ENCODE results near the gene LRMDA.

The LRMDA gene

DNA sequence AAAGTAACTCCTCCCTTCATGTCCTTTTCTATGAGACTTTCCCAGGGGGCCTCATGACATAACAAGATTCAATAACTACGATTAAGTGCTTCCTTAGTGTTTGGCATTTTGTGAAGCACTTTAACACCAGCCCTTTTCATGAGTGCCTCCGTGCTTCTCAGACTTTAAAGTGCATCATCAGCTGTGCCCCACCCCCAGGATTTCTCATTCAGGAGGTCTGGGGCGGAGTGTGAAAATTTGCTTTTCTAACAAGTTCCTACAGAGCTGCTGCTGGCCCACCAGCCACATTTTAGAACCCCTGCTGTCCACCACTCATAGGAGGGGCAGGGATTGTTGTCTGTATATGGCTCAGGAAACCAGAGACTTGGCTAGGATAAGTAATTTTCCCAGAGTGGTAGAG lies 445.3 kb downstream of the LRMDA start:
- DNase-seq (ENCODE audit: low read depth) = no peak

DNA sequence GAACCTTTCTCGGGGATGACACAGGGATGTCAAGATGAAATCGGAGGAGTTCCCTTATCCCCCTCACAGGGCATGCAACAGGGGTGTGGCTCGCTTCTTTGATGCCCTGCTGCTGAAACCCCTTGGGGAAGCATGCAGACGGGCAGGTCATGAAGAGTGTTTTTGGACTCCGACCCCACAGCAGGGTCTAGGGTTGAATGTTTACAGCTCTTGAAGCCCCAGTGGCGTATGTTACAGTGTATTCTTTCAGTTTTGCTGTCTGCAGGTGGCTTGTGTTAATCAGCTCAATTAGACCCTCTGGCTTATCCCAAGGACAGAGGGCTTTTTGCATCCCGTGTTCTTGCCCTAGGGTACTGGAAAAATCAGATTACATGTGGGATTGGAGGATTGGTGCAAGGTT lies 446.5 kb downstream of the LRMDA start:
- DNase-seq (ENCODE audit: low read depth) = no peak

DNA sequence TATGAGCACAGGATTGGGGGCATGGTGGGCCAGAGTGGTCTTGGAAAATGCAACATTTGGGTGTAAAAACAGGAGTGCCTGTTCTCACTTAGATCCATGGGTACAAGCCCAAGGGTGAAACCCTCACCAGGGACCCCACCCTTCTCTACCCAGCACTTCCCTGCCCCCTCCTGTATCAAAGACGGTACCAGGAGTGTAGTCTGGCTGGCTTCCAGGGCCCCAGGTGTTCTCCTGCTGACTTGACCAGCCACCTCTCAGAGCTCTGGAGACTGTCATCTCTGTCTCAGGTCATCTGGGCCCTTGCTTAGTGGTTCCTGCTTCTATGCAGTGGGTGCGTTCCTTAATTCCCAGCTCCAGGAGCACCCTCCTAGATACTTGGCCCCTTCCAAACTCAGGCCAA lies 447.2 kb downstream of the LRMDA start:
- no peak for DNase-seq (ENCODE audit: low read depth)

DNA sequence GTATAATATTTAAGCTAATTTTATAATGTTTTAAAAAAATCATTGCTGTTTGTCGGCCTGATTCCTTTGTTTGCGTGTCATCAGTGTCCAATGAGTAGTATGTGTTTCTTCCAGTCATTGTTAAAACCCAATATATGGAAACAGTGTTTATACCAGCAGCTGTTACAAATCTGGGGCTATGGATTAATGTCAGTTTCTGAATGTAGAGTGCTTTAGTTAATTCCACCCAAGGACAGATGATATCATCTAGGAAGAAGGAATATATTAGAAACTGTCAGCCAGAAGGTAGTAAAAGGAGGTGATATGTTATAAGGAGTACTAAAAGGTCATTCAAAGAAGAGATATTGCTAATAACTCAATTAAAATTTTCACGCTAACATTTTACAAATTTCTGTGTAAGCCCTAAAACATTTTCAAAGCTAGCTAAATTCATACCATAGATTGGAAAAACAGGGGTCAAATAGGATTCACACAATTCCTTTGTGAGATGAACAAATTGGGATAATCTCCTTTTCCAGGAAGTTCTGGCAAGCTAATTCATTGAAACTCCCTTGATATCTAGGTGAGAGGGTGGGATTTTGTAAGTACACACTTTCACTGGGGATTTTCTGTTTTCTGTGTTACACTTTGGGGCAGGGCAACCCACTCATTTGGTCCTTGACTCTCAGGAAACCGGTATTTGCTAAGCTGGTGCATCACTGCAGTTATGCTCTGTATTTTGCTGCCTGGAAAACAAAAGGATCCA lies 448.8 kb downstream of the LRMDA start:
- no peak for DNase-seq (ENCODE audit: low read depth)

DNA sequence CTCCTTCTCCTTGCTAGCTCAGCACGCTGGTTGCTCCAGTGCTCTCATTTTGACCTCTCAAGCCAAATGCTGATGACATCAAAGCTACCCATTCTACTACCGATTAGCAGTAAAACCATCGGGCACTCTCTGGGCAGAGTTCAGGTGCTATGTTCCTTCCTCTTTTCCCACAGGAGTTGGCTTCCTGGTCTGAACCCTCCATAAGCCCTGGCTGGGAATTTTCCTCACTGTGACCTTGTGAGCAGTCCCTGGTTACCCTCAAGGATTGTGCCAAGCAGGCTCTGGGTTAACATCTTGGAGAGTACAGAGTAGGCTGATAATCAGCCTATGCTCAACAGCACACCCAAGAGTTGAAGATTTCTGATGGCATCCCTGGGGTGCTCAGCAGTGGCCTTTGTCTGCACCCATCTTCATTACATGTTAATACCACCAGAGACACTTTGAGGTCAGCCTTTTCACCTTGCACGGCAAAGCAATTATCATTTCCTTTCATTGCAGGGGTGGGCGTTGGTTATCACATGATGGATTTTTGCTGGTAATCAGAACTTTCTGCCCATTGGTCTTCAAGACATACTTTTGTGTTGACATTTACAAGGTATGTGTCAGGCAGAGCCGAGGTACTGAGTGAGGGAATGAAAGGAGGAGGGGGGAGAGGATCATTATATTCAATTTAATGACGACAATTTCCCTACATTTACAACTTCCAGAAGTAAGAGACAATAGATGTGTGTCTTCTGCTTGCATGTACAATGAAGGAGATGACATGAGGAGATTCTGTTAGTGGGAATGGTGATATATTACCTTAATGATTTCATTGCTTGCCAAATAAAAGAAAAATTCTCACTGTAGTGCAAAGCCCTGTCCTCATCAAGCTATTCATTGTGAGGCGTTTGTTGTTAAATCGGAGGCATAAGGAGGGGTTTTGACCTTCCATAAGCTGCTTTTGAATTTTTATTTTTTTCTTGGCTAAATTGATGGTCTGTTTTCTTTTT lies 452.0 kb downstream of the LRMDA start:
- DNase-seq (ENCODE audit: low read depth) = no peak

DNA sequence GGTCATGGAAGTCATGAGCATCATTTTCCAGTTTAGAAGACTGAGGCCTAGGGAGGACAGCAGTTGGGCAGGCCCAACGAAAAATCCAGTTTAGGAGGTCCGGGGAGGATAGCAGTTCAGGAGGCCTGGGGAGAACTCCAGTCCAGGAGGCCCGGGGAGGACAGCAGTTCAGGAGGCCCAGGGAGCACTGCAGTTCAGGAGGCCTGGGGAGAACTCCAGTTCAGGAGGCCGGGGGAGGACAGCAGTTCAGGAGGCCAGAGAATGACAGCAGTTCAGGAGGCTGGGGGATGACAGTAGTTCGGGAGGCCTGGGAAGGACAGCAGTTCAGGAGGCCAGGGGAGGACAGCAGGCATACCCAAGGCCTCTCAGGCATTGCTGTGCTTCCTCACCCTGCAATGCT lies 453.4 kb downstream of the LRMDA start:
- DNase-seq (ENCODE audit: low read depth) = no peak

DNA sequence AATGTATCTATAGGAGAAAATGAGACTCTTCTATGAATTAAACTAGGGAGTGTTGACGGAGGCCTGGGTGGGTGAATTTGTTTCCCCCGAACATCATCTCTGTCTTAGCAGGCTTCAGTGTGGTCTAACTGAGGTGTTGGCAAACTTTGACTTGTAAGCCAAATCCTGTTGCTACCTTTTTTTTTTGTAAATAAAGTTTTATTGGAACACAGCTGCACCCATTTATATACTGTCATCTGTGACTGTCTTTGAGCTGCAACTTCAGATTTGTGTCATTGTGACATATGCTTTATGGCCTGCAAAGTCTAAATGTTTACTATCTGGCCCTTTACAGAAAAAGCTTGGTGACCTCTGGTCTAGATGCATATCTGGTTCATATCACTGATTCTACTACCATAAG lies 455.9 kb downstream of the LRMDA start:
- DNase-seq (ENCODE audit: low read depth) = no peak

DNA sequence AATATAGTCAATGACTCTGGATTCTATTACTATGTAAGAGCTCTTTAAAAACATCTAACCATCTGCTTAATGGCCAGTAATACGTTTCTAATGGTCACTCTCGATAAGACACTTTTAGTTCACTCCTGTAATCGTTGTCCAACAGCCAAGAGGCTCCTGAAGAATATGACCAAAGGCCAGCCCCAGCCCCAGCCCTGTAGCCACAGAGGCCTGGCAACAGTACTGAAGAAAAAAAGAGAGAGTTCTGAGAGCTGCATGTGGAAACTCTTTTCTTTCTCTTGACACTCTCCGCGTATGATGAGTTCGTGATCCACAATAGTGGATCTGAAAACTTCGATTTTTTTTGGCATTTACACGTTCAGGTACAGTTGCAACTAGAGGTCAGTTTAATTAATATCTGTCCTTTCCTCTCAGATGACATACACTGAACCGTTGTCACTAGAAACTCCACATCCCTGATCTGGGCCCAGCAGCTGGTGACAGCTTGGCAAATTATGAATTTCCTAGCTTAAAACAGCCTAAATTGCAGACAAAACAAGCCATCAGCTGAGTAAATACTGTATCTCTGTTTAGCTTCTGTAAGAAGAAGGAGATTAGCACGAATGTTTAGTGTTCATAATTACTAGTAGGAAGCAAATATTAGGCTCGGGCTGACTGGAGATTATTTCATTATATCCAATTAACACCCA lies 456.7 kb downstream of the LRMDA start:
- DNase-seq (ENCODE audit: low read depth) = no peak

DNA sequence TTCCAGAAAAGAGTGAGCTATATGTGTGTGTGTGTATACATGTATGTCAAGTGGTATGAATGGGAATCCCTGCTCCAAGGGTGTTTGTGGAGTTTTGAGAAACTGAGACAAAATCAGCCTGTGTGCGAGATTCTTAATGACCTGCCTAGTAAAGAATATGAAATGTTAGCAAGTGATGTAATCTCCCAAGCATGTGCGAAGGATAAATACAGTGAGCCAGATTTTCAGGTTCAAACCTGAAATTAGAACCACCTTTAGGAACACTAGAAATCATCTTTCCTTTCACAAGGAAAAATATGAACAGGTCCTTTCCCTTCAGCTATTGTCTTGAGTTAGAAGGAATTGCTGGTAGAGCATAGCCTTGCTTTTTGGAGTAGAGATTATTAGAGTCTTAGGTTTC lies 457.6 kb downstream of the LRMDA start:
- no peak for DNase-seq (ENCODE audit: low read depth)

DNA sequence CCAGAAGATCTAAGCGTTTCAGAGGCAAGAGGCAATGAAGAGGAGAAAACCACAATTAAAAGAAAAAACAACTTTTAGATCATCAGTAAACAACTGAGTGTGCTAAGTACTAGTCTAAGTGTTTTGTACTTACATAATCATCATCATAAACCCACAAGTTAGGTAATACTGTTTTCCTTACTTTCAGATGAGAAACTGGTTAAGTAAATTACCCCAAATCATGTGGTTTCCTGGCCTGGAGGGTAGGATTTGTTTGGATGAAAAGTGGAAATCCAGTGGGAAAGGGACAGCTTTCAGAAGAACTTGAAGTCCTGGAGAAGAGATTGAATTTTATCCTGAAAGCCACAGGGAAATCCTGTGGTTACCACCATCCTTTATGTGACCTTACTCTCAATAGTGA lies 463.3 kb downstream of the LRMDA start:
- no peak for DNase-seq (ENCODE audit: low read depth)

DNA sequence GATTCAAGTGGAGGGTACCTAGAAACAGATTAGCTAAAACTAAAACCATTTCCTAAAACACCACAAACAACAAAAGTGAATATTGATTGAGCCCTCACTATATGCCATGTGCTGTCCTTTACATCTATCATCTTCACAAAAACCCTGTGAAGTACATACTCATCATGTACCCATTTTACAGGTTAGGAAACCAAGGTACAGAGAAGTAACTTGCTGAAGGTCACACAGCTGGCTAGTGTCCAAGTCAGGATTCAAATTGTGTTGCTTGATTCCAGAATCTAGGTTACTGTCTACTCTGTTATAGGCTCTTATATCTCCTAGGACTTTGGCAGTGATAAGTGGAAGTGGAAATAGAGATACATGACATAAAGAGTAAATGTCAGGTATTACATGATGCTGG lies 463.8 kb downstream of the LRMDA start:
- no peak for DNase-seq (ENCODE audit: low read depth)

DNA sequence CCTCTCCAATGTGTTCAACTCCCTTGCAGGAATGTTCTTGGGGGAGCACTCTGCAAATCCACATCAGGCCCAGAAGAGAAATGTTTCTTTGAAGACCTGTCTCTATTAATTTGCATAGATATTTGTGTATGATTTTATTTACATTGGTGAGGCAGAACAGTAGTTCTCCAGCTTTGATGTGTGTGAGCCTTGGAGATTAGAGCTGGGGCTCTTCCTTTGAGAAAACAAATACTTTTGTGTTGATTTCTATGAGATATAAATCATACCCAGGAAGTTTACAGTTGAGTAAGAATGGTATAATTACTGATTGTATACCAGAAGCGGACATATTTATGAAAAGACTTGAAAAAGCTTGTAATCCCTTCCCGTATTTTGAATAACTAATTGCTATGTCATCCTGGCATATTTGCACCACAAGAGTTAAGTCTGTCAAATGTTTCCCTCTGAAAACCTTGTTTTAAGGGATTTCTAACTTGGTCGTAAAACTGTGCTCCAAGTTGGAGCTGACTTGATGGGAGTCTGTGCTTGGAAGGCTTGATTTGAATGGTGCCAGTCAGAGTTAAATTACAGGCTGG lies 468.5 kb downstream of the LRMDA start:
- DNase-seq (ENCODE audit: low read depth) = no peak

DNA sequence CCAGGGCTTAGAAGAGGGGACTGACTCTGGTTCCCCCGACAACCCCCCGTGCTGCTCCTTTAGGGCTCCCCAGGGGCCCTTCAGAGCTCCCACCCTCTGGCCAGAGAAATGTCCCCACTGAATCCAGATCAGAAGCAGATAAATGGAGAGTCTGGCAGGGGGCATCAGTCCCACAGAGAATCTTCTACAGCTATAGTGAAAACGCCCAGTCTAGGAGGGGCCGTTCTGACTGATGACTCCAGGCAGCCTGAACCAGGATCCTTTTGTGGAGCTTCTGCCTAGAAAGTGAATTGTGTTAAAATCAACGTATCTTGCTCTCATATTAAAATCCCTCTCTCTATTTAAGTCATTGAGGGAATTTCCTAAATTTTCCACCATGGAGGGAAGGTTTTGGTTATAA lies 471.4 kb downstream of the LRMDA start:
- no peak for DNase-seq (ENCODE audit: low read depth)

DNA sequence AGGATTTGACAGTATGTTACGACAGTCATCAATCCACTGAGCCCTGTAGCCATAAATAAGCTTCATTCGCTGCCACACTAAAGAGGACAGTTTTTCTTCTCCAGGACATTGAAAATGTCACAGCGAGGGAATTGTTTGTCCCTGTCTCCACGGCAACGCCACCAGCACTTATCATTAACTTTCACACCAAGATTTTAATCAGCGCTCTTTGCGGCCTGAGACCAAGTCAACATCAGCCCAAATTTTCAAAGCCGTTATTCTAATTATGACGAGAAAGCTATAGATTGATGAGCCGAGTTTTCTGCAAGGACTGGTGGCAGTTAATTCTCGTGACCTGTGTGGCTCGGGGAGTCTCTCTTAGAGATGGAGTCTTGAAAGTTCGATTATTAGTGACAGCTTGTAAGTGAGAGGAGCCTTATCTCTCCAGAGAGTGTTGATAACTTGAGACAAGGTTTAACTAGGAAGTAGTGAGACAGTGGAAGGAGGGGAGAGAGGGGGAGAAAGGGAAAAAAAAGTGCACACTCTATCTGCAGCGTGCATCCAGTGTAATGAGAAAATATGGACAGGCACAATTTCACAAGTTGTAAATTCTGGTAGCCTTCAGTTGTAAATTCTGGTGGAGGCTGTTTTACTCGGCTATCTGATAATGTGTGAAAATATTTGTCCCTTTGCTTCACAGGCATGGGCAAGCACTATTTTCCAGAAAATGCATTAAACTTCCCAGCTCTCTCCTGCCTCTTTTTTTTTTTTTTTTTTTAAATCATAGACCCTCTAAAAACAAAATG lies 473.3 kb downstream of the LRMDA start:
- no peak for DNase-seq (ENCODE audit: low read depth)

DNA sequence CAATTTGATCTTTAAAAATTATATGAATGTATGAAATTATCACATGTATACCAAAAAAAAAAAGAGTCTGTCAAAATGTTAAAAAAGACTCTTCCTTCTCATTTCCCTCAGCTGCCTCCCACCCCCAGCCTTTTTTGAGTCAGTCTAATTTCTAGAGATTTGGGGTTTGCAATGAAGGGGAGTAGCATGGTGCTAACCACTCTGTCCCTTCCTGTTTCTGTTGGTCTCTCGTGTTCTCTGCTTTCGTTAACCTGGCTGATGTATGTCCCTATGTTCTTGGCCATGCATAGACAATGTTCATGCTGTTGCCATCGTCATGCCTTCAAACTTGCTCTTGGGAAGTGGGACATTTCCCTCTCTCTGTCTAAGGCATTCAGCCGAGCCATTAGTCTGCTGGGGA lies 474.1 kb downstream of the LRMDA start:
- no peak for DNase-seq (ENCODE audit: low read depth)

DNA sequence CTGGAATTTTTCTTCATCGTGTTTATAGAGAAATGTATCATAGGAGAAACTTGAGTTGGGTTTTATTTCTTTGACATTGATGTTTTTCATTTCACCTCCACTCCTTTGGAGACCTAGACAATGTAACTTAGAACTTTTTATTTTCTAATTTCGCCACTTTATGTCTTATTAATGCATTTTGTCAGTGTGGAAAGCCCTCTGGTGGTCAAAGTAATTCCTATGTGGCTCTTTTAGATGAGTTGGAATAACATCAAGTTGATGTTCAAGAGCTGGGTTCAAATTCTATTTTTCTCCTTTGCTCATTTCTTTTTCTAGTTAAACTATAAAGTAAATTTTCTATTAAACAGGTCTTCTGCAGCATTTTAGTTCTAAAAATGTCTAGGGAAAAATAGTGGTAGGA lies 478.6 kb downstream of the LRMDA start:
- peak; percentile 28 for DNase-seq (ENCODE audit: low read depth)

DNA sequence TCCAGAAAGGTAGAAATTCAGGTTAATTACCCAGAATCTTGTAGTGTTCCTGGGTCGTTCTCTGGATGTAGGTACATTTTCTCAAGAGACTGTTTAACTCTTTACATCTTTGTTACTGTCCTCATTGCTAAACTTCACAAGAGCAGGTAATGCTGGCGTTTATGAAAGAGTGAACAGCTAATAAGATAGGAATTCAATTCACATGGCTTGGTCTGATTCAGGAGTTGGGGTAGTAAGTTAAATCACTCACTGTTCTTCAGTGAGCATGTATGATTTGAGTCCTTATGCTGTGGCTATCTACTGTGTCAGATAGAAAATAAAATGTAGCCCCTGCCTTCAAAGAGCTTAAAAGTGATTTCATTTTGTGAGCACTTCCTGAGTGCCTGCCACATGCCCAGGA lies 480.0 kb downstream of the LRMDA start:
- no peak for DNase-seq (ENCODE audit: low read depth)

DNA sequence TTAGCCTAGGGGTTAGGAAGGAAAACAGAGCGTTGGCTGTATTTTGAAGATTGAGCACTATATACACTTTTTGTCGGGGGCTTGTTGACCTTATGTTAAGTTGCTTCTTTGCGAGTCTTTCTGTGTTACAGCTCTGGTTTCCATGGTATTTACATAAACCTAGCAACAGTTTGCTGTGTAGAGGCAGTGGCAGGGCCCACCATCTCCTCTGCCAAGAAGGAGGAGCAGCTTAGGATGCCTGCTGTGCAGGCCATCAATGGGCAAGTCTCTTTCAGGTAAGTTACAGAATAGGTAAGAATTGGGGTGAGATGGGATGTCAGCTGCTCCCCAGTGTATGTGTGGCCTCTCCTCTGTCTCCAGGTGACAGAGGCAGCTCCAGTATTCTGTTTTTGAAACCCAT lies 485.5 kb downstream of the LRMDA start:
- DNase-seq (ENCODE audit: low read depth) = no peak

DNA sequence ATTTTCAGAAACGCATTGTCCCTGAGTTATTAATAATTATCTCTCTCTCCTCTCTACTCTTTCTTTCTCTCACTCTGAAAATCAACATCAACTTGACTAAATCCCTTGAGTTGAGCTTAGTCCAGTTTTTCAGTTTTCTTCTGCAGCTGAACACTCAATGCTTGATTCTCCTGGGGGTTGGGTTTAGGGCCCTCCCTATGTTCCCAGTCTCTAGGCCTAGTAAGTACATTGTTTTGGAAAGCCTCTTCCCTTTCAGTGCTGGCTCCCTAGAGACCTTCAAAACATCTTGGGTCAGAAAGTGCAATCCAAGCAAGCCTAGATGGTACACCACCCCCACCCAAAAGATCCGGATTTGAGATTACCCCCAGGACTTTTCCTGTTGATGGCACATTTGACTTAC lies 488.5 kb downstream of the LRMDA start:
- no peak for DNase-seq (ENCODE audit: low read depth)

DNA sequence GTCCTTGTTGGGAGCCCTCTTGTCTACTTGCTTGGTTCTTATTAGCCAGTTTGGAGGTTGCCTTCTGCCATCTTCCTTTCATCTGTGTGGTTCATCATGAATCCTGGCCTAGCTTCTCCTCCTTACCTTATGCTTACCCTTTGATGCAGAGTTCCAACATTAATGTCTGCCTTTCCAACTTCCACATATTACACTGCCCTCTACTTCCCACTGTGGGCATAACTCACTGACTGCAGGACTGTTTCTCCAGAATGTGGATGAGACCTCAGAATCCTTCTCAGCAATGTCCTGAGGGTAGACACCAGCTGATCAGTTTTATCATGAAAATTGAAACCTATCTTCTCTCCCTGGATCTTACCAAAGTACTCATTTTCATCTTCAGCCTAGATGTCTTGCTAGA lies 491.0 kb downstream of the LRMDA start:
- no peak for DNase-seq (ENCODE audit: low read depth)

DNA sequence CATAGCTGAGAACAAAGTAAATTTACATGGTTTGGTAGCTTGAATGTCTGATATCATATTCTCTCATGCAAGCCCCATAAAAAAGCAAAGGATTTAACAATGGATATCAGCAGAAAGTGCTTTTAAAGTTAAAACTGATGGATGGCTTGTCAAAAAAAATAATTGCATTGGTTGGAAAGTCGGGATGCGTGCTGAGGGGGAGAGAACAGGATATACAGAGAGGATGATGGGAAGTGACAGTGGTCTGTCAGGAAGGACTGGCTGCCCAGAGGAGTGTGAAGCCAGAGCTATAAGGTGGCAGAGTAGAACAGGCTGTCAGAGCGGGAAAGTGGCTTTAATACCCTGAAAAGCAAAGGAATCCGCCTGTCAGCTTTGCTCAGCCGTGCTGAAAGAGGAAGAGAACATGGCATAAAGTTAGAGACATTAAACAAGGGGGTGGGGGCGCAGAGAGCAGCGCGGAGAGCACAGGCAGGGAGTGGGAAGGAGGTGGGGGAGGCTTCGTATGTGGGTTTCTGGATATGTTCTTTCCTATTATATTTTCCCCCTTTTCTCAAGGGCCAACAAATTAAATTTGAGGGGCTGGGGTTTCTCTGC lies 493.0 kb downstream of the LRMDA start:
- DNase-seq (ENCODE audit: low read depth) = no peak
